Endothelial cell of umbilical vein (primary cell): ENCODE results near the gene AURKA. TPM values are rescaled to one million over a fixed set of nuclear protein-coding genes. Genes with fewer than 3 reads are reported as not detected.
A peak's percentile ranks its signal among the peaks of the same experiment; 100 is the strongest.

Experiments
- BruUV-seq: library from RNA; stranded (reverse); fragments of 400-500 nt; replicated peaks from 2 replicates; lab custom pipeline; 2021; lab: Mats Ljungman, UMichigan
- CTCF ChIA-PET: fragments of 300-600, 350-600 bp; sonication (Branson Sonifier 250); formaldehyde crosslinking; loops from one replicate; lab custom pipeline; 2021; ENCODE audit warnings: antibody characterized with exemption, inconsistent platforms; lab: Charles Lee
- POLR2A ChIA-PET: fragments of 300-600, 350-600 bp; sonication (Branson Sonifier 250); formaldehyde crosslinking; loops from one replicate; lab custom pipeline; 2021; ENCODE audit warnings: antibody characterized with exemption, inconsistent platforms; lab: Charles Lee
- DNase-seq: peaks from one replicate; pipeline ENCODE4 v3.0.0-alpha.2; 2011; ENCODE audit warnings: low read depth, low spot score
- FAIRE-seq: peaks from 2 replicates; lab custom pipeline; 2011; peaks lifted over from hg19 to GRCh38; lab: Jason Lieb, UNC
- H2AFZ ChIP-seq: 2 replicates; pipeline ENCODE4 v1.6.0; 2012; ENCODE audit warnings: low read depth, low read length, control low read depth, inconsistent platforms
- H3K27ac ChIP-seq: 2 replicates; pipeline ENCODE4 v1.5.1; 2011; ENCODE audit warnings: low read depth, mild to moderate bottlenecking, control low read depth, low read length, moderate library complexity; ENCODE audit not compliant: insufficient read depth
- H3K27me3 ChIP-seq, 2 experiments: 2 replicates each; pipeline versions ENCODE4 v1.6.0 to v1.6.1; 2011; ENCODE audit warnings: low read length in 2 of 2, mixed read lengths in 1 of 2; ENCODE audit not compliant: control insufficient read depth in 2 of 2, insufficient read depth in 2 of 2
- H3K36me3 ChIP-seq, 2 experiments: 2 replicates in 1 of 2; 3 replicates in 1 of 2; pipeline ENCODE4 v1.5.1; 2011; ENCODE audit warnings: low read length in 2 of 2, mild to moderate bottlenecking in 1 of 2, moderate library complexity in 1 of 2; ENCODE audit not compliant: control insufficient read depth in 2 of 2, insufficient read depth in 2 of 2; ENCODE audit errors: extremely low read depth in 1 of 2
- H3K4me1 ChIP-seq: 3 replicates; pipeline ENCODE4 v1.5.1; 2011; ENCODE audit warnings: mild to moderate bottlenecking, low read length; ENCODE audit not compliant: control insufficient read depth, insufficient read depth; ENCODE audit errors: extremely low read depth
- H3K4me2 ChIP-seq: 2 replicates; pipeline ENCODE4 v1.6.1; 2011; ENCODE audit warnings: low read length, control low read depth, mixed read lengths; ENCODE audit not compliant: insufficient read depth
- H3K4me3 ChIP-seq, 3 experiments: fragments of 200-600 bp in 1 of 3; sonication (generic), shearing (Covaris generic) in 1 of 3; replicated peaks in 1 of 3; 2 replicates each; pipeline ENCODE4 v1.5.1; 2011 to 2016; ENCODE audit warnings: control low read depth in 3 of 3, low read length in 3 of 3, mild to moderate bottlenecking in 2 of 3, inconsistent platforms in 1 of 3, low read depth in 1 of 3, moderate library complexity in 1 of 3; ENCODE audit not compliant: insufficient read depth in 1 of 3
- H3K79me2 ChIP-seq: 2 replicates; pipeline ENCODE4 v1.6.0; 2012; ENCODE audit warnings: low read length, inconsistent platforms; ENCODE audit not compliant: control insufficient read depth, insufficient read depth
- H3K9ac ChIP-seq: replicated peaks from 2 replicates; pipeline ENCODE3; 2011; ENCODE audit warnings: low read length, control low read depth; ENCODE audit not compliant: insufficient read depth; ENCODE audit errors: extremely low read depth
- H3K9me1 ChIP-seq: replicated peaks from 3 replicates; pipeline ENCODE4 v1.6.0; 2011; ENCODE audit warnings: mild to moderate bottlenecking, low read length; ENCODE audit not compliant: control insufficient read depth, insufficient read depth; ENCODE audit errors: extremely low read depth
- H3K9me3 ChIP-seq: replicated peaks from 2 replicates; pipeline ENCODE4 v1.5.1; 2012; ENCODE audit warnings: low read length, inconsistent platforms; ENCODE audit not compliant: control insufficient read depth, insufficient read depth
- H4K20me1 ChIP-seq: replicated peaks from 2 replicates; pipeline ENCODE3; 2011; ENCODE audit warnings: mild to moderate bottlenecking, low read length; ENCODE audit not compliant: control insufficient read depth, insufficient read depth; ENCODE audit errors: extremely low read depth
- EZH2 ChIP-seq: IDR thresholded peaks from 2 replicates; pipeline ENCODE4 v1.6.1; 2012; ENCODE audit warnings: borderline replicate concordance, low read depth, mild to moderate bottlenecking, moderate library complexity, low read length, inconsistent platforms; ENCODE audit not compliant: severe bottlenecking
- FOS ChIP-seq: IDR thresholded peaks from 2 replicates; pipeline ENCODE4 v1.6.1; 2011; ENCODE audit warnings: mild to moderate bottlenecking, low read length, moderate library complexity, borderline replicate concordance; ENCODE audit not compliant: insufficient read depth
- GATA2 ChIP-seq: IDR thresholded peaks from 2 replicates; pipeline ENCODE4 v1.7.0; 2011; ENCODE audit warnings: low read depth, mild to moderate bottlenecking, moderate library complexity, mixed read lengths, low read length; ENCODE audit not compliant: insufficient read length, insufficient read depth
- MYC ChIP-seq: IDR thresholded peaks from one replicate; pipeline ENCODE4 v1.6.1; 2011; ENCODE audit warnings: mild to moderate bottlenecking, low read depth, low read length
- POLR2AphosphoS5 ChIP-seq: IDR thresholded peaks from 2 replicates; pipeline ENCODE4 v1.6.1; 2012; ENCODE audit warnings: low read depth, mild to moderate bottlenecking, control low read depth, low read length, moderate library complexity; ENCODE audit not compliant: insufficient read depth
- dilution Hi-C: fragments of 300-500 bp; cut with MboI; formaldehyde crosslinking; loops from one replicate; pipeline ENCODE4 v1.15.0; 2019; ENCODE audit warnings: low sequenced_read_pairs; ENCODE audit not compliant: extremely low pct_ligation_motif_present
- intact Hi-C: fragments of 100-400 bp; cut with micrococcal nuclease; formaldehyde crosslinking; loops from one replicate; pipeline ENCODE4 v1.10.0; 2022
- polyA plus RNA-seq, 4 experiments: library from polyadenylated mRNA; depleted of rRNA in 3 of 4; stranded (reverse) in 3 of 4; unstranded in 1 of 4; fragments of >200 nt; gene quantifications; 2 replicates each; pipeline versions ENCODE4 v1.2.1 to v1.2.3, GENCODE V29; 2011 to 2012; ENCODE audit warnings: missing spikeins in 1 of 4
- total RNA-seq: library from RNA; stranded (reverse); gene quantifications from 2 replicates; pipeline ENCODE4 v1.2.3, GENCODE V29; 2021
- TF ChIP-seq, protein P1 (sequence below), 2 donors: IDR thresholded peaks; 1 replicate in 1 of 2; 2 replicates in 1 of 2; pipeline ENCODE4 v1.5.1; 2011; ENCODE audit warnings: low read length in 2 of 2, mild to moderate bottlenecking in 2 of 2, moderate library complexity in 2 of 2, control low read depth in 1 of 2, inconsistent platforms in 1 of 2, low read depth in 1 of 2; ENCODE audit not compliant: insufficient read depth in 1 of 2; ENCODE audit errors: extremely low read depth in 1 of 2
- TF ChIP-seq, protein P2 (sequence below): IDR thresholded peaks from 2 replicates; pipeline ENCODE4 v1.6.1; 2011; ENCODE audit not compliant: insufficient read depth, insufficient read length

The AURKA gene
- total and polyA plus RNA-seq, 2 donors (not counting 3 experiments of a cell fraction or from before 2014, with no cell fraction given) = 33.1 to 56.9 TPM

DNA sequence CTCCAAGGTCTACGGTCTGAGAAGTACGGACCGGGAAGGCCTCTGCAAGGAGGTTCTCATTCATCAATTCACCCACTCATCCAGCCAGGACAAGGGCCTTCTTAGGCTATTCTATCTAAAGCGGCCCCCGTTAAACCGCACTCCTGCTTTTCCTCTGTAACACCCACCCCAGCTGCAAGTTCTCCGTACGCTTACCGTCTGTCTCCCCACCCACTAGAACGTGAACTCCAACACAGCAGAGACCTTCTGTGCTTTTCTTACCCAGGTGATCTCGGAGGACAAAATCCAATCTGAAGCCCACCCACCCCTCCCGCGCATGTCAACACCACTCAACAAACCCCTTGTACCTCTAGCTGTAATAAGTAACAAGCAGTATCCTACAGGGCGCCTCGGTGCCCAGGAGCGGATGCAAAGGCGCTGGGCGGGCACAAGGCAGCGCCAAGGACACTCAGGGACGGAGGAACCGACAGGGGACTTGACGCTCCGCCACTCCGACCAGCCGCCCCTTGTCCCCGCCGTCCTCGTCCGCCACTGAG is 351 bp downstream of the AURKA start:
- H3K4me3 ChIP-seq = peak overlapping the region; percentile 51 to 79 (median 78)
- H3K9me3 ChIP-seq = no peaks in the 10 kb centered on the region
- peak overlapping the region; percentile 65 for H3K4me2 ChIP-seq
- DNase-seq = no peak
- dilution Hi-C loops (no loop called here), intact Hi-C loops (loop anchor here (1.0 to 2.0 kb wide), 4 partner anchors 15 to 77 kb away; partner anchors contain the start of genes FAM210B and RTF2)
- H2AFZ ChIP-seq = peak overlapping the region; percentile 80
- no peak for FAIRE-seq
- no TSS peak for BruUV-seq
- POLR2A ChIA-PET = interaction anchor here (0.9 to 1.5 kb wide), 2 partner anchors 8 to 33 kb away, joined by 4 to 6 read pairs; partner anchors contain the start of gene FAM210B
- no peaks in the 10 kb centered on the region for H4K20me1 ChIP-seq
- H3K27ac ChIP-seq = peak overlapping the region; percentile 50
- H3K27me3 ChIP-seq = no peaks in the 10 kb centered on the region
- peaks cover 67% of the 10 kb centered on the region for H3K79me2 ChIP-seq
- H3K4me1 ChIP-seq = peaks cover 14% of the 10 kb centered on the region
- CTCF ChIA-PET = interaction anchor here (0.9 to 1.8 kb wide), 5 partner anchors 8 to 34 kb away, joined by 3 to 6 read pairs (median 5); partner anchors contain the start of gene CASS4
- H3K9me1 ChIP-seq = no peaks in the 10 kb centered on the region
- no peak for TF ChIP-seq GATA2
- TF ChIP-seq, protein P1, sequence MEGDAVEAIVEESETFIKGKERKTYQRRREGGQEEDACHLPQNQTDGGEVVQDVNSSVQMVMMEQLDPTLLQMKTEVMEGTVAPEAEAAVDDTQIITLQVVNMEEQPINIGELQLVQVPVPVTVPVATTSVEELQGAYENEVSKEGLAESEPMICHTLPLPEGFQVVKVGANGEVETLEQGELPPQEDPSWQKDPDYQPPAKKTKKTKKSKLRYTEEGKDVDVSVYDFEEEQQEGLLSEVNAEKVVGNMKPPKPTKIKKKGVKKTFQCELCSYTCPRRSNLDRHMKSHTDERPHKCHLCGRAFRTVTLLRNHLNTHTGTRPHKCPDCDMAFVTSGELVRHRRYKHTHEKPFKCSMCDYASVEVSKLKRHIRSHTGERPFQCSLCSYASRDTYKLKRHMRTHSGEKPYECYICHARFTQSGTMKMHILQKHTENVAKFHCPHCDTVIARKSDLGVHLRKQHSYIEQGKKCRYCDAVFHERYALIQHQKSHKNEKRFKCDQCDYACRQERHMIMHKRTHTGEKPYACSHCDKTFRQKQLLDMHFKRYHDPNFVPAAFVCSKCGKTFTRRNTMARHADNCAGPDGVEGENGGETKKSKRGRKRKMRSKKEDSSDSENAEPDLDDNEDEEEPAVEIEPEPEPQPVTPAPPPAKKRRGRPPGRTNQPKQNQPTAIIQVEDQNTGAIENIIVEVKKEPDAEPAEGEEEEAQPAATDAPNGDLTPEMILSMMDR (IDR thresholded peaks at IDR 0.05; ENCODE audit: extremely low read depth in 1 of 2, insufficient read depth in 1 of 2, low read depth in 1 of 2, low read length in 2 of 2) = no peak
- TF ChIP-seq MYC = no peak
- TF ChIP-seq POLR2AphosphoS5 = no peak
- TF ChIP-seq, protein P2, sequence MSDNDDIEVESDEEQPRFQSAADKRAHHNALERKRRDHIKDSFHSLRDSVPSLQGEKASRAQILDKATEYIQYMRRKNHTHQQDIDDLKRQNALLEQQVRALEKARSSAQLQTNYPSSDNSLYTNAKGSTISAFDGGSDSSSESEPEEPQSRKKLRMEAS = no peak
- no peak for TF ChIP-seq EZH2
- TF ChIP-seq FOS = no peak
- H3K9ac ChIP-seq = peak overlapping the region; percentile 52
- H3K36me3 ChIP-seq = peaks cover 6 to 10% of the 10 kb centered on the region in 2 experiments
